ENCODE data around the gene PACSIN2.

DNA sequence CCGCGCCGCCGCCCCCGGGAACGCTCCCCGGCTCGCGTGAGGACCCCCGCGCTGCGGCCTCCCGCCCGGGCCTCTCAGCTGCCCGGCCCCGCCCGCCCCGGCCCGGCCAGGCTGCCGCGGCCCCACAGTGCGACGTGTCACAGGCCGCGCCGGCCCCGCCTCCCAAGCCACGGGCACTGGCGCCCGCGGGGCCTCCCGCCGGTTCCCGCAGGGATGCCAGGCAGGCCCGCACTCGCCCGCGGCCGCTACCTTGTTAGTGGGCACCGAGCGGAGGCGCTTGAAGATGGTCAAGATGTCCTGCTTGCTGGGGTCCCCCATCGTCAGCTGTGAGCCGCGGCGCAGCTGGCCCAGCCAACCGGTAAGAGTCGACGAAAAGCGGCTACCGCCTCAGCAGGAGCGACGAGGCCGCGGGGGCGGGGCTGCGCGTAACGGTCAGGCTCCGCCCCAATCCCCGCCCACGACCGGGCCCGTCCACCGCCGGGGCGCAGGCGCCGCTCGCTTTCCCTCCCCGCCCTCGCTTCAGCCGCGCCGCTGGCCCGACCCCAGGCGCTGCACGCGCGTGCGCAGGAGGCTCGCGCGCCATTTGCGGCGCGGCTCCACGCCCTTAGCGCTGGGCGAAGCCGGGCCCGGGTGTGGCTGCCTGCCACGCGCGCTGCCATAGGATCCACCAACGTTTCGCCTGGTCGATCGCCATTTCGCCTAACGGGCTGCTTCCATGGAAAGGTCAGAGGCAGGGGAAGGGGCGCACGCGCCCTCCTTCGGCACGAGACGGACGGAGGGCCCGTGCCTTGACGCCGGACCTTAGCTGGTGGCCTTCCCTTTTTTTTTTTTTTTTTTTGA, 157.9 kb downstream of the PACSIN2 start, which contains the start of gene ARFGAP3:
- TF ChIP-seq CTCF (IDR thresholded peaks at IDR 0.05; ENCODE audit: insufficient read depth, low read depth, low read length) (no peak), EZH2 (IDR thresholded peaks at IDR 0.05; ENCODE audit: insufficient read depth, low read length) (no peak)

Data from astrocyte (in vitro differentiated cells and primary cell).